ENCODE results near the gene ZNF337.

DNA sequence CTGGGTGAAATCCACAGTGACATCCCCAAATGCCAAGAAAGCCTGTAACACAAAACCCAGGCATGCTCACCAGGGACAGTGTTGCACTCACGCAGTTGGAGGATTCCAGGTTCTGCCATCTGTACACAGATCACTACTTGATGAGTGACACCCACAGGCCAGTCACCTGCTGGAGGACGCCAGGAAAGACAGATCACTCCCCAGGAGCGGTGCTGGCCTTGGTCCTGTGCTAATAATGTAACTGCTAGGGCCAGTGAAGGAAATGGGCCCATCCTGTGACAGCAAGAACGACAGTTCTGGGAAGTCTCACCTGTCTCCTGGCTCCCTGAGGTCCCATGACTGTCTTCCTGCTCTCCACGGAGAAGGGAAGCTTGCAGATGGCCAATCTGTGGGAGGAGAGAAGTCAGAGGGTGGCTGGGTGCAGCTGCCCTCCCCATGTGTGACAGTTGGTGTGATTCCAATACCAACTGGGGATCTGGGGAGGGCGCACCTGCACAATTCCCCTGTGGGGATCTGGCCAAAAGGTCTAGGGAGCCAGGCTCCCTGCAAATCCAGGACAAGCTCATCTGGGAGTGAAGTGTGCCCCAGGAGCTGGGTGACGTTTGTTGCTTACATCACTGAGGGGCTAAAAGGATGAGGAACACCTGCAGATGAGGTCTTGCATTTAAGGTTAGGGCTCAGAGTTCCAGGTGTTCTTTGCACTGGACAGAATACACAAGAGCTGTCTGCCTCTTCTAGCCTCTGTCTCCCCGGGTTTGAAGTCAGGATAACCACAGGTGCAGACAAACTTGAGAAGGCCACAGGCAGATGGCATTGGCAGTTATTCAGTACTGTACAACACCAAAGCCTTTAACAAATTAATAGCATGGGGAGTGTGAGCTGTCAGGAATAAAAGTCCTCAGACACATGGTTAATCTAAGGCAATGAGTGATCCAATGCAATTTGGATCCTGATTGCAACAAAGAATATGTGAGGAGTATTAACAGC, 10.3 kb downstream of the ZNF337 start:
- TF ChIP-seq CTCF (IDR thresholded peaks at IDR 0.05) (no peak), POLR2A (IDR thresholded peaks at IDR 0.05) (no peak), EP300 (IDR thresholded peaks at IDR 0.05) (no peak)
